Glomerular endothelial cell (primary cell): ENCODE data around the gene LEP. TPM values are rescaled to one million over a fixed set of nuclear protein-coding genes. Genes with fewer than 3 reads are reported as not detected.

Source experiments
- DNase-seq: peaks from one replicate; pipeline ENCODE4 v3.0.0-alpha.2; 2011; ENCODE audit warnings: low read depth, low spot score; ENCODE audit errors: extremely low read depth
- total RNA-seq: library from RNA; depleted of rRNA; stranded (reverse); fragments of >200 nt; gene quantifications from 2 replicates; pipeline ENCODE4 v1.2.3, GENCODE V29; 2015

Gene LEP
- not detected in 2 replicates for total RNA-seq

DNA sequence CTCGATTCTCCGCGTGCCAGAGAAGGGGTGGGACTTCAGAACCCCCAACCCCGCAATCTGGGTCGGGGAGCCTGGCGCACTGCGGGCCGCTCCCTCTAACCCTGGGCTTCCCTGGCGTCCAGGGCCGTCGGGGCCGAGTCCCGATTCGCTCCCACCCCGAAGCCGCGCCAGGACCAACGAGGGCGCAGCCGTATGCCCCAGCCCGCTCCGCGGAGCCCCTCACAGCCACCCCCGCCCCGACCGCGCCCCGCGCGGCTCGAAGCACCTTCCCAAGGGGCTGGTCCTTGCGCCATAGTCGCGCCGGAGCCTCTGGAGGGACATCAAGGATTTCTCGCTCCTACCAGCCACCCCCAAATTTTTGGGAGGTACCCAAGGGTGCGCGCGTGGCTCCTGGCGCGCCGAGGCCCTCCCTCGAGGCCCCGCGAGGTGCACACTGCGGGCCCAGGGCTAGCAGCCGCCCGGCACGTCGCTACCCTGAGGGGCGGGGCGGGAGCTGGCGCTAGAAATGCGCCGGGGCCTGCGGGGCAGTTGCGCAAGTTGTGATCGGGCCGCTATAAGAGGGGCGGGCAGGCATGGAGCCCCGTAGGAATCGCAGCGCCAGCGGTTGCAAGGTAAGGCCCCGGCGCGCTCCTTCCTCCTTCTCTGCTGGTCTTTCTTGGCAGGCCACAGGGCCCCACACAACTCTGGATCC is at the start of gene LEP:
LEP (plus strand) TSS at position 583 of the 691 bp plus-strand sequence. CDS start 10,741 bp downstream, outside the sequence.
- no peak for DNase-seq

DNA sequence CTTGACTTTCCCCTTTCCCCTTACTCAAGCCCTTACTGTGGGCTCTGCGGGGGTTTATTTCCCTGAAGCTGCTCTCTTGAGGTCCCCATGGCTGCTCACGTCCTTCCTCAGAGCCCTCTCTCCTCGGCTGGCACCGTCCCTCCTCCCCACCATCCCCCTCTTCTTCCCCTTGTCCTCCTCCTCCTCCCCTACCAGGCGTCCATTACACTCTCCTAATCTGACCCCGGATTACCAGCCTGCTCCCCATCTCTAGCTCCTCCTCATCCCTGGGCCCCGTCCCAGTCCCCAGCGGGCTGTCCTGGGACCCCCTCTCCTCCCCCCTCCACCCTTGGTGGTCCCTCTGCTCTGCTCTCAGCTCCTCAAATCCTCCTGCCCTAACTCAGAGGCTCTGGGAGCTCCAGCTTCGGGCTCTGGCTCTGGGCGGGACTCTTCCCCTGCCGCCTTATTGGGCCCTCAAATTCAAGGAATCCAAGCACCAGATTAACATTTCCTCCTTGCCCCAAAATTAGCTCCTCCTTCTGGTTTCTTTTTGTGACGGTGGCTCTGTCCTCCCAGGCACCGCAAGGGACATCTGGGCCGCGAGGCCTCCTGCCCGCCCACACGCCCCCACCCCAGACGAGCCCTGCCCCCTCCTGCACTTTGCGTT is 48.5 kb upstream of the LEP start:
- no peak for DNase-seq

DNA sequence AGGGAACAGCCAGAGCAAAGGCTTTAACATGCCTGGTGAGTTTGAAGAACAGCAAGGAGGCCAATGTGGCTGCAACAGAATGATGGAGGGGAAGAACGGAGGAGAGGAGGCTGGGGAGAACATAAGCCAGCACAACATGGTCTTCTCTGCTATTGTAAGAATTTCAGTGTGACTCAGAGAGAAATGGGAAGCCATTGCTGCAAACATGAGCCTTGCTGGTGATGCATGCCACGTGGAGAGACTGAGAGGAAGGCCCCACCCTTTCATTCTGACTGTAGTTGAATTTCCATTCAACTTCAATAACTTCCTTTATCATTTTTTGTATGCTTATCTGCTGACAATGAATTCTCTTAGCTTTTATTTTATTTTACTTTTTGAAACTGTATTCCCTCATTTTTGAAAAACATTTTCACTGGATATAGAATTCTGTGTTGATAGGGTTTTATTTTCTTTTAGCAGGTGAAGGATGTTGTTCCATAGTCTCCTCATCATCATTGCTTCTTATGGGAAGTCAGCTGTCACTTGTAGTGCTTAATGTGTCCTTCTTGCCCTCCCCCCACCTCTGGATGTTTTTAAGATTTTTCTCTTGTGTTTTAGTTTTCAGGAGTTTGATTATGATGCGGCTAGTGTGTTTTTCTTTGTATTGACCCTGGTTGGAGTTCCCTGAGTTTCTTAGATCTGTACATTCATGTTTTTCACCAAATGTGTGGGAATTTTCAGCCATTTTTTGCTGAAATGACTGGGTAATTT is 46.4 kb upstream of the LEP start:
- DNase-seq, result no peak

DNA sequence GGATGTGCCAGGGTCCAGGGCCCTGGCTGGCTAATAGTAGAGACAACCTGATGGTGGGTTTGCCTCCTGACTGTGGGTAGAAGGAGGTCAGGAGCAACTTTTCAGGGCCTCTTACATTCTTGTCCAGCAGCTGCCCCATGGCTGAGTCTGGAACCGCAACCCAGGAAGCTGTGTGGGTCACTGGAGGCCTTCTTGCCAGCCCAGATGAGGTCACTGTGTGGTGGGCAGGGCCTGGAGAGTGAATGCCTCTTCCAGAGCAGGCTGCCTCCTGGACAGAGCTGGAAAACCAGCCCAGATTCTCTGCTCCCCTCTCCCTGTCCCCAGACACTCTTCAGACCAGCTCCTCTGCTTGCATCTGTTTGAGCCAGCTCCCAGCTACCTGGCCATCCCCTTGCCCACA is 43.5 kb upstream of the LEP start:
- DNase-seq, result no peak

DNA sequence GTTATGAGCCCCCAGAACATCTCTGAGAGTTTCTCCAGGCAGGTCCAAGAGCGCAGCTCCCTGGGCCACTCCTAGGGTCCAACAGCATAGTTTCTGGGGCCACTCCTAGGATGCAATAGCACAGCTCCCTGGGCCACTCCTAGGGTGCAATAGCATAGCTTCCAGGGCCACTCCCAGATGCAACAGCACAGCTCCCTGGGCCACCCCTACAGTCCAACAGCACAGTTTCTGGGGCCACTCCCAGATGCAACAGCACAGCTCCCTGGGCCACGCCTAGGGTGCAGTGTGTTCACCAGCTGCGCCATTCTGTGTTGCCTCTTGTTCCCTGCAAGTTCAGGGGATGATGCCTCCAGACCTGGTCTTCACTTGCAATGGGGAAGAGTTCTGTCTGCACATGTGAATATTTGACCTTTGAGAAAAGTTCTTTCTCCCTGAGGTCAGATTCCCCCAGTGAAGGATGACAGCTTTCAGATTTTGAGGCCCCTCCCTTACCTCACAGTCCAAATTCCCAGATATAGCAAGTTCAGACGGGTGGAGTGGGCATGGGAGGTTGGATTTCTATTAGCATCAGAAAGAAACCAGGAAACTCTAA is 43.0 kb upstream of the LEP start:
- no peak for DNase-seq

DNA sequence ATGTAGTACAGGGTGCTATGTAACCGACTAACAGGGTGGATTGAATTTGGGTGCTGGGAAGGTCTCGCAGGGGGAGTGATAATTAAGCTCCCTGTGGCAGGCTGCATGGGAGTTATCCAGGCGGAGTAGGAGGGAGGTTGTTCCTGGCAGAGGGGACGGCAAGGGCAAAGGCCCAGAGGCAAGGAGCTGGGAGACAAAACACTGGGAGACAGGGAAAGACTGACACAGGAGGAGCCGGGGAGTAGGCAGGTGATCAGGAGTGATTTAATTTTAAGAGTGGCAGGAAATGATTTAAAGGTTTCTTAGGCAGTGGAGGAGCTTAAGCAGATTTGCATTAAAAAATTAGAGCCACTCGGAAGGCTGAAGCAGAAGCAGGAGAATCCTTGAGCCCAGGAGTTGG is 40.7 kb upstream of the LEP start:
- no peak for DNase-seq

DNA sequence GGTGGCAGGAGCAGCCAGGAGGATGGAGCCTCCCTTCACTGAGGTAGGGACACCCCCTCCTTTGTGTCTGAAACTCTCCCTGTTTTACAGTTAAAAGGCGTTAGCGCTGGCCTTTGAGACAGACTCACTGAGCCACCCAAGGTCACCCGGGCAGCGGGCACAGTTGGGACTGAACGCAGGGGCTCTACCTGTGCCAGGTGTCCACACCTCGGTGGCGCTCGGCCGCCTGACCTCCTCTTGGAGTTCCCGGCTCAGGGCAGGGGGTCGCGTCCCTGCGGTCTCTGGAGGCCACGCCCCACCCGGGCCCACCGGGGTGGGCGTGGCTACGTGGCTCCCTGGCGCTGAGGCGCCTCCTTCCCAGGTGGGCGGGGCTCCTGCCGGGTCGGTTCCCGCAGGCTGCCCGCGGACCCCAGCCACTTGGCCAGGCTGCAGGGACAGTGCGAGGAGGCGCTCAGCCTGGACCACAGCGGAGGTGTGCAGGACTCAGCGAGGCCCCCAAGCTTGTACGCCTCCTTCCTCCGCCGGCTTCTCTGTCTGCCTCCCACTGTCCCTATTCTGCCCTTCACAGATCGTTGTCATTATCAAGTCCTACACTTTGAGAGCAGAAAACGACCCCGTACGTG is 39.9 kb upstream of the LEP start:
- no peak for DNase-seq

DNA sequence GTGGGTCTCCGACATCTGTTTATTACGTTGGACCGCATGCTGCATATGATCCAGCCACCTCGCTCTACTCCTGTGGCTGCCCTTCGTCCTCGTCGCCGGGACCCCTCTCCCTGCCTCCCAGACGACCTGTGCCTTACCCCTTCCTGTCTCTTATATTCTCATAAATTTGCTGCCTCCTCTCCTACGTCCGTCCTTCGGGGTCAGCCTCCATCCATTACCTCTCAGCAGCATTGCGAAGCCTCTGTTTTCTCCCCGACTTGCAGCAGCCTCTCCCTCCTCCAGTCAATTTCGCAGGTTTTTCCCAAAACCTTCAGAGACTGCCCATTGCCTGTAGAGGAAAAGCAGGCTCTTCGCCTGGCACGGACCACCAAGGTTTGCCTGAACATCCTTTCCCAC is 39.4 kb upstream of the LEP start:
- no peak for DNase-seq

DNA sequence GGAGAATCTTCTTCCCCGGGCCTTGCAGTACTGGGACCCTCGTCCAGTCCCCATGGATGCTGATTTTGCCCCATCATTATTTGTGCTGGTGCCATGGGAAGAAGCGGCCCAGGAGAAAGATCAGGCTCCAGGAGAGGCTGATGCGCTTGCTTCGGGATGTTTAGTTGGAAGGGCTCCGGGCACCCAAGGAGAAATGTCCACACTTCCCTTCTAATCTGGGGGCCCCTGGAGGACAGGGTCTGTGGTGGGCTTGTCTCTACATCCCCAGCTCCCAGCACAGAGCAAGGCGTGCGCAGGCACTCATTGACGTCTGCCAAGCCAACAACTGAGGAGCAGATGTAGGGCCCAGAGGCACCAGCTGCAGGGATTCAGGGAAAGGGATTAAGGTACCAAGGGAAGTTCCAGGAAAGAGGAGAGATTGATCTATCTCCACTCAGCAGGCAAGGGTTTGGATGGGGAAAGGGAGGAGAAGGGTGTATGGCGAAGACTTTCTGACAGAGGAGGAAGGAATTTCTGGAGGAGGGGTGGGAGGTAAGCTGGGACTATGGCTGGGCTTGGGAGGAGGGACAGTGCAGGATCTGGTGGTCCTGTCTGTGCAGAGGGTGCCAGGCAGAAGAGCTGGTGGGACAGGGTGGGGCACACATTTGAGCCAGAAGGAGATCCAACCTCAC is 38.7 kb upstream of the LEP start:
- DNase-seq, result no peak

DNA sequence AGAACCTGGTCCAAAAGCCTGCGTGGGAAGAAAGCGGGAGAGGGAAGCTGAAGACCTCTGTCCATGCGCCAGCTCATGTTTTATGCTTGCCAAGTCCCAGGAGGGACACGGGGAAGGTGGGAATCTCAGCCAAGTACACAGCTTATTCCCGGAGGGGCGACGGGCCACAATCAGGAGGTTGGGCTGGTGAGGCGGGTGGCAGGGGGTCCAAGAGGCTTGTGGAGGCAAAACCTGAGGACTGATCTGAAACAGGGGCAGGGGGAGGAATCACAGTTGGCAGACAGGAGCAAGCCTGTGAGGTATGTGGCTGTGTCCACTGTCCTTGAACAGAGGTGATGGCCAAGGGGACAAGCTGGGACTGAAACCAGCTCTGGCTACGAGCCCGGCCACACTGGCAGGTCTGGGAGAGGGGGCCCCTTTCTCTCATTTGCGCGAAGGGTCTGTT is 38.0 kb upstream of the LEP start:
- no peak for DNase-seq

DNA sequence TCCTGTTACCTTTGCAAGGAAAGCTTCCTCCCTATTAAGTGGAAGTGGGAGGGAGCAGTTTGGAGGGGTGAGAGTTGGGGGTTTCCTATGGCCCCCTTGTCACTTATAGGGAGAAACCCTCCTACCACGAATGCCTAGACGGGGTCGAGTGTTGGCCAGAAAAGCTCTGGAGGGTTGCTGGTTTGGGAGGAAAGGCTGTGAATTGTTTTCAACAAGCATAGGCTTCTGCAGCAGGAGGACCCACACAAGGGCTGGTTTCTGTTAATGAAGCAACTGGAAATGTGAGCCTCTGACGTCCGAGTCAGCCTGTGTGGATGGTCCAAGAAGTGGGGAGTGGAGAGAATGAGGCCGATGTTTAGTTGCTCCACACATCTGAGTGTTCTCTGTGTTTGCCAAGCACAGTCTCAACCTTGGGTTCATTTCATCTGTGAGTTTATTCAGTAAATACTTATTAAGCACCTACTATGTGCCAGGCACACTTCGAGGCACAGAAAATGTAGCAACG is 37.3 kb upstream of the LEP start:
- no peak for DNase-seq

DNA sequence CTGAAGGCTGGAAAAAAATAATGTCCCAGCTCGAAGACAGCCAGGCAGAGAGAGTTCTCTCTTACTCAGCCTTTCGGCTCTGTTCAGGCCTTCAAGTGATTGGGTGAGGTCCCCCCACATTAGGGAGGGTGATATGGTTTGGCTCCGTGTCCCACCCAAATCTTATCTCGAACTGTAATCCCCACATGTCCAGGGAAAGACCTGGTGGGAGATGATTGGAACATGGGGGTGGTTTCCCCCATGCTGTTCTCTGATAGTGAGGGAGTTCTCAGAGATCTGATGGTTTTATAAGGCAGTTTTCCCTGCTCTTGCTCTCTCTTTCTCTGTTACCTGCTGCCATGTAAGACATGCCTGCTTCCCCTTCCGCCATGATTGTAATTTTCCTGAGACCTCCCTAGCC is 36.6 kb upstream of the LEP start:
- DNase-seq, result no peak

DNA sequence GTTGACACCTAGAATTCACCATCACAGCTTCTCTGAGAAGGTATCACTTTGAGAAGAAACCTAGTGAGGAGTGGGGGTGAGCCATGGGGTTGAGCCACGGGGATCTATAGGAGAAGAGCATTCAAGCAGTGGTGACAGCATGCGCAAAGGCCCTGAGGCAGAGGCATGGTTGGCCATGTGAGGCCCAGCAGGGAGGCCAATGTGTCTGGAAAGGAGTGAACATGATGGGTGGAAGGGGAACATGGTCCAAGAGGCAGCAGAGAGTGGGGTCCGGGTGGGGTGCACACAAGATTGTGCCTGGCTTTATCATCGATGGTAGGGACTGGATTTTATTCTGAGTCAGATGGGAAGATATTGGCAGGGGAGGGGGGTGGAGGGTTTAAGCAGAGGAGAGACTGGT is 36.0 kb upstream of the LEP start:
- DNase-seq, result no peak

DNA sequence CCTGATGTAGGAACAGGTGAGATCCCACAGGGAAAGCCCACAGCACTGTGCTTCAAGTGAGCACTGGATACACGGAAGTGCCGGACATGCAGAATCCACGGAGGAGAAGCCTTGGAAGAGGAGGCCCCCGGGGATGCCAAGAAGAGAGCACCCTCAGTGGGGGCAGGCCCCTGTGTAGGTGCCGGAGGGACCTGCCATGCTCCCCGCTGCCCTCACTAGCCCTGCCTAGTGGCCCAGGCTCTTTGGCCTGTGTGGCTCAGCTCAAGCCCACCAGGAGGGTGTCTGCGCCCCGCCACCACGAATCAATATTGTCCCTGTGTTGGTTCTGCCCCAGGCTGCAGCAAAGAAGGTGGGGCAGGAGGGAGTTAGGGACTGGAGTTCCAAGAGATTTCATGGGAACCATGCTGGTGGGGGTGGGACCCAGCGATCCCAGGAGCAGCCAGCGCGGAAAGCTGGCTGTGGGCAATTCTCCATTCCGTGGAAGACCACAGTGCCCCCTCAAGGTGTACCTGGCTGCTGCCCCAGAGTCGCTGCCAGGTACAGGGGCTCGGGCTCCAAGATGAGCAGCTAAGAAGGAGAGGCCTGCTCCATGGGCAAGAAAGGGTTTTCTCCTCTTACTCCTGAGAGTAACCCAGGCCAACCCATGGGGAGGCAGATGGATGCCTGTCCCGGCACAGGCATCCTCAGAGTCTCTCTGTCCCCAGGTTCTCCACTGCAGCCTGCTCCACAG is 34.9 kb upstream of the LEP start:
- no peak for DNase-seq

DNA sequence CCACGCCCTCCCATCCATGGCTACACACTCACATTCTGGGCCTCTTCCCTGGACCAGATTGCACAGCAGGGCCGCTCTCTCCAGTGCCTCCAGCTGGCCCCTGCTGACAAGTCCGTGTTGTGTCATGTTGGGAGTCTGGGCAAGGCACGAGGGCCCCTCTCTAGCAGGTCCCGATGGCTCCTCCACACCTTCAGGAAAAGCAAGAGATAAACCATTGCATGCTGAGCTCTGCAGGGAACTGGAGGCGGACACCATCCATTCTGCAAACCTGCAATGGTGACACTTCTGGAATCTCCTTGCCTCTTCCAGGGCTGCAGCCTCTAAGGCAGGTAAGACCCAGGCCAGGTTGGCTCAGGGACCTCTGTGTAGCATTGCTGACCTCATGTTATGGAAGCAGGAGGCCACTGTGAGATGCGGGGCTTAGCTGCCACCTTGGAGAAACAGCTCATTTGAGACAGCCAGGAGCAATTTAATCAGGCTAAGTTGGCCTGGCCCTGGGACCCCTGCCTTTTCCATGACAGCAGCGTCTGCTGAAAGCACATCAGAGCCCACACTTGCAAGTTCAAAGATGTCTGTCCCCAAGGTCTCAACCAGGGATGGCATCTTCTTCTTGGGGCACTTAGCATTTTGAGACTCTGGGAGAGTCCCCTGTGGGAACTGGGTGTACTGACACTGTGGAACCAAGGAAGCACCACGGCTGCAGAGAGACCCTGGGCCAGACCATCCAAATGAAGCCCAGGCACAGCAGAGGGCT is 34.2 kb upstream of the LEP start:
- DNase-seq, result no peak

DNA sequence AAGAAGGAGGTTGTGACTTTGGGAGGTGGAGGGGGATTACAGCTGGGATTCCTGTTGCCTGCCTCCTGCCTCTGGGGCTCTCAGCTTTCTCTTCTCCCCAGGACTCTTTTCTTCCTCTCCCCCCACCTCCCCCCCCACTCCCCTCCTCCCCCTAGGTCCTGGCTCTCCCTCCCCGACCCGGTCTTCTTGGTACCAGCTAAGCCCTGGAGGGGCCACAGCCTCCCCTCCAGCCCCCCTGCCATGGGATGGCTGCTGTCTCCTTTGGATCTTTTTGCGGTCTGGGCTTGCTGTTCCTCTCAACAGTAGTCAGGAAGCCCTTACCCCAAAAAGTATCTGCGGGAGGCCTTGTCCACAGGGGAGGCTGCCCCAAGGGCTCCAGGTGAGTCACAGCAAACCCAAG is 33.5 kb upstream of the LEP start:
- no peak for DNase-seq

DNA sequence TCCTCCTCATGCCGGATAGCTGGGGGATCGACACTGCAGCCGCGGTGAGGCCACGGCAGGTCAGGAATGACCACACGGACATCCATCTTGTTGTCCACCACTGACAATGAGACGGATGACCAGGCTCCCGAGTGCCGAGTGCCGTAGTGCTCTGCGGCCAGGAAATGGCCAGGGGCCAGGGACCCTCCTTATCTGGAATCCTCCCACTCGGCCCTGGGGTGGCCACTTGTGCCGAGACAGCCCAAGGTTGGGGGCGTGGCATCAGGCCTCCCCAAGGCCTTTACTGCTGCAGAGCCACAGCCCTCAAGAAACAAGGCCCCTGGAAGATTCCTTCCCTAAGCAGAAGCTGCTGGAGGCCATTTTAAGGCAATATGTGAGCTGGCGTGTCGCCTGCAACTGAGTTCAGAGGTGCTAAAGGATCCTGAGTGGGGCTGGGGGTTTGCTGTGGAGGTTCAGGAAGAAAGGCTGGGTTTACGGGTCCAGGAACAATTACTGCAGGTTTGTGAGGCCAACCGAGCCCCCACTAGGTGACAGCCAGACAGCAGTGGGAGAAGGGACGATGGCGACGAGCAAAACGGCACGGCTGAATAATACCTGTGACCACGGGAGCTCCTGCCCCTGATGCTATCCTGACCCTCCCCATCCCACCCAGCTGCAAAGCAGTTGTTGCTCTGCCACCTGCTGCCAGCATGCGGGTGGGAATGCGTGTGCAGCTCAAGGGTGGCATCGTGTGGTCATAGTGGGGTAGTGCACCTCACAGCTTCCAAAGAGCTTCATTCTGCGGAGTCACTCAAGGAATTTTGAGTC is 31.6 kb upstream of the LEP start:
- DNase-seq, result peak; percentile 22

DNA sequence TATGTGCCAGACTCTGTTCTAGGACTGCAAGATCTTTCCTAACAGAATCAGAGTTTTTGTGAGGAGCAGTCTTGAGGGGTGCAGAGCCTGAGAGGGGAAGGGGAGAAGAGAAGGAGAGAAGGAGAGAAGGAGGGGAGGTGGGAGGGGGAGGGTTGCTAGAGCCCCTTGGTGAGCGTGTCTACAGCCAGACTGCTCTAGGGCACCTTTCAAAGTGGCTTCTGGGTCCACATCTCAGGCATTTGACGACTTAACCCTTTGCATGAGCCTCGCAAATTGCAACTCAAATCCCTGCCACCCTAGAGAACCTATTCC is 31.1 kb upstream of the LEP start:
- no peak for DNase-seq
